PC-3 (cell line): Measurements from ENCODE around the gene SH3BGR. TPM values are rescaled to one million over a fixed set of nuclear protein-coding genes. Genes with fewer than 3 reads are reported as not detected.

Source experiments
- ATAC-seq: fragments of 200-7000 bp; cut with Tn5 transposase; 2 replicates; pipeline ENCODE4 v1.9.1; 2020; ENCODE audit warnings: mild to moderate bottlenecking, moderate library complexity
- BruUV-seq: library from RNA; stranded (reverse); fragments of 400-500 nt; replicated peaks from 2 replicates; lab custom pipeline; 2021; lab: Mats Ljungman, UMichigan
- CTCF ChIA-PET: fragments of 300-600 bp; sonication (Branson Sonifier 250); formaldehyde crosslinking; loops from one replicate; lab custom pipeline; 2022; ENCODE audit warnings: antibody characterized with exemption; lab: Charles Lee
- POLR2A ChIA-PET: fragments of 300-600 bp; sonication (Branson Sonifier 250); formaldehyde crosslinking; loops from one replicate; lab custom pipeline; 2022; ENCODE audit warnings: antibody characterized with exemption; ENCODE audit not compliant: unreplicated experiment; lab: Charles Lee
- DNase-seq: peaks from one replicate; pipeline ENCODE4 v3.0.0-alpha.2; 2015
- H2AFZ ChIP-seq: fragments of 300-600 bp; sonication (generic); 2 replicates; pipeline ENCODE4 v1.6.0; 2016; ENCODE audit warnings: antibody characterized with exemption, low read length
- H3F3A ChIP-seq: fragments of 300-600 bp; sonication (generic); one replicate; pipeline ENCODE4 v1.6.0; 2017; ENCODE audit warnings: antibody characterized with exemption, low read length, control low read depth, mild to moderate bottlenecking; ENCODE audit not compliant: unreplicated experiment
- H3K27ac ChIP-seq: fragments of 300-600 bp; sonication (generic); 2 replicates; pipeline ENCODE4 v1.5.1; 2016; ENCODE audit warnings: mild to moderate bottlenecking, low read length
- H3K27me3 ChIP-seq: fragments of 300-600 bp; sonication (generic); 2 replicates; pipeline ENCODE4 v1.6.1; 2016; ENCODE audit warnings: low read length, mixed read lengths
- H3K36me3 ChIP-seq: fragments of 300-600 bp; sonication (generic); 2 replicates; pipeline ENCODE4 v1.6.1; 2016; ENCODE audit warnings: low read depth, mixed run types, low read length, mixed read lengths
- H3K4me1 ChIP-seq: fragments of 300-600 bp; sonication (generic); 2 replicates; pipeline ENCODE4 v1.5.1; 2016; ENCODE audit warnings: low read length; ENCODE audit not compliant: insufficient read depth
- H3K4me2 ChIP-seq: fragments of 300-600 bp; sonication (generic); 2 replicates; pipeline ENCODE4 v1.6.0; 2016; ENCODE audit warnings: low read length
- H3K4me3 ChIP-seq: fragments of 300-600 bp; sonication (generic); 2 replicates; pipeline ENCODE4 v1.5.1; 2016; ENCODE audit warnings: mild to moderate bottlenecking, low read length, mixed read lengths
- H3K79me2 ChIP-seq: fragments of 300-600 bp; sonication (generic); 2 replicates; pipeline ENCODE4 v1.6.1; 2017; ENCODE audit warnings: low read length, mixed read lengths
- H3K9ac ChIP-seq: fragments of 300-600 bp; sonication (generic); 2 replicates; pipeline ENCODE4 v1.6.0; 2016; ENCODE audit warnings: mild to moderate bottlenecking, low read length
- H3K9me2 ChIP-seq: fragments of 300-600 bp; sonication (generic); replicated peaks from 2 replicates; pipeline ENCODE4 v1.6.1; 2016; ENCODE audit warnings: mixed run types, low read length, mixed read lengths
- H3K9me3 ChIP-seq: fragments of 300-600 bp; sonication (generic); 2 replicates; pipeline ENCODE4 v1.6.1; 2016; ENCODE audit warnings: low read length, mixed read lengths
- H4K20me1 ChIP-seq: fragments of 300-600 bp; sonication (generic); 2 replicates; pipeline ENCODE4 v1.6.1; 2016; ENCODE audit warnings: low read length, mixed read lengths
- EZH2 ChIP-seq: fragments of 300-600 bp; sonication (generic); IDR thresholded peaks from one replicate; pipeline ENCODE4 v1.6.1; 2017; ENCODE audit warnings: antibody characterized with exemption, mild to moderate bottlenecking, low read length; ENCODE audit not compliant: unreplicated experiment
- EZH2phosphoT487 ChIP-seq: fragments of 300-600 bp; sonication (generic); IDR thresholded peaks from 2 replicates; pipeline ENCODE4 v1.6.1; 2018; ENCODE audit warnings: mild to moderate bottlenecking, antibody characterized with exemption, low read length, borderline replicate concordance
- intact Hi-C: fragments of 100-400 bp; cut with micrococcal nuclease; formaldehyde crosslinking; loops from 2 replicates; pipeline ENCODE4 v1.9.0; 2023
- total RNA-seq: library from RNA; depleted of rRNA; stranded (reverse); fragments of >200 nt; gene quantifications from 2 replicates; pipeline ENCODE4 v1.2.3, GENCODE V29; 2014
- TF ChIP-seq, protein P1 (sequence below): fragments of 300-600 bp; sonication (generic); conservative IDR thresholded peaks from 2 replicates; pipeline ENCODE4 v1.5.1; 2017; ENCODE audit warnings: antibody characterized with exemption, low read depth, mild to moderate bottlenecking, low read length

The SH3BGR gene
- total RNA-seq, 1 experiment from 2014 or later = 1.3 TPM

DNA sequence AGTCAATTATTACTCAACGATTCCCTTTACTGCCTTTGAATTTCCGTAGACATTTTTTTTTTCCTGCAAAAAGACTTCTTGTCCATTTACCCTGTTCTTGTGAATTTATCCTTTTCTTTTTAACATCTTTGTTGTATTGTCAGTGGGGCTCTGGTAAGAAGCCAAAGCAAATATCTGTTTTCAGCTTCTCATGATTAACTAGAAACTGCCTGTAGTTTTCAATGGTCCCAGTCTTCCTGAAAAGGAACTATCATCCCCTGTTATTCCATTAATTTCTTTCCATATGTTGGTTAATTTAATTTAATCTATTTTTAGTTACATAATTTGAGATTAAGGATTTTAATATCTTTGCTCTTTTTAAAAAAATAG lies 28.0 kb downstream of the SH3BGR start:
- Histone ChIP-seq H3K4me1 (peaks cover 9% of the 10 kb centered on the region; the same call in 1 of the 2 replicates), H3K9me3 (no peaks in the 10 kb centered on the region), H3K36me3 (no peaks in the 10 kb centered on the region), H3K79me2 (no peaks in the 10 kb centered on the region), H4K20me1 (no peaks in the 10 kb centered on the region), H2AFZ (no peak overlapping the region), H3K27me3 (no peaks in the 10 kb centered on the region), H3K27ac (no peak overlapping the region), H3K9me2 (no peaks in the 10 kb centered on the region), H3K4me2 (no peak overlapping the region), H3K4me3 (no peak overlapping the region), H3K9ac (no peak overlapping the region), H3F3A (no peaks in the 10 kb centered on the region)
- ATAC-seq (no peak), DNase-seq (no peak)
- ChIA-PET CTCF (no interaction called here), POLR2A (no interaction called here)
- TF ChIP-seq, protein P1, sequence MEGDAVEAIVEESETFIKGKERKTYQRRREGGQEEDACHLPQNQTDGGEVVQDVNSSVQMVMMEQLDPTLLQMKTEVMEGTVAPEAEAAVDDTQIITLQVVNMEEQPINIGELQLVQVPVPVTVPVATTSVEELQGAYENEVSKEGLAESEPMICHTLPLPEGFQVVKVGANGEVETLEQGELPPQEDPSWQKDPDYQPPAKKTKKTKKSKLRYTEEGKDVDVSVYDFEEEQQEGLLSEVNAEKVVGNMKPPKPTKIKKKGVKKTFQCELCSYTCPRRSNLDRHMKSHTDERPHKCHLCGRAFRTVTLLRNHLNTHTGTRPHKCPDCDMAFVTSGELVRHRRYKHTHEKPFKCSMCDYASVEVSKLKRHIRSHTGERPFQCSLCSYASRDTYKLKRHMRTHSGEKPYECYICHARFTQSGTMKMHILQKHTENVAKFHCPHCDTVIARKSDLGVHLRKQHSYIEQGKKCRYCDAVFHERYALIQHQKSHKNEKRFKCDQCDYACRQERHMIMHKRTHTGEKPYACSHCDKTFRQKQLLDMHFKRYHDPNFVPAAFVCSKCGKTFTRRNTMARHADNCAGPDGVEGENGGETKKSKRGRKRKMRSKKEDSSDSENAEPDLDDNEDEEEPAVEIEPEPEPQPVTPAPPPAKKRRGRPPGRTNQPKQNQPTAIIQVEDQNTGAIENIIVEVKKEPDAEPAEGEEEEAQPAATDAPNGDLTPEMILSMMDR = no peak
- TF ChIP-seq EZH2 = no peak
- no peak for TF ChIP-seq EZH2phosphoT487
- intact Hi-C loops = no loop called here
- BruUV-seq = no TSS peak

DNA sequence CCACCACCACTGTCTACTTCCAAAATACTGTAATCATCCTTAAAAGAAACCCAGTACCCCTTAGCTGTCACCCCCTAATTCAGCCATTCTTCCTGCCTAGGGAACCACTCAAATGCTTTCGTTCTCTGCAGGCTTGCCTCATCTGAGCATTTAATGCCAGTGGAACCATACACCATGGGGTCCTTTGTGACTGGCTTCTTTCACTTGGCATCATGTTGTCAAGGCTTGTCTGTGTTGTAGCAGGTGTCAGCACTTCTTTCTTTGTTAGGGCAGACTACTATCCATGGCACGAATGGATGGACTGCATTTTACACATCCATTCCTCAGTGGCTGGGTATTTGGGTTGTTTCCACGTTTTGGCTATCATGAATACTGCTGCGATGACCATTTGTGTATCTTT lies 28.5 kb downstream of the SH3BGR start:
- H3K79me2 ChIP-seq = no peaks in the 10 kb centered on the region
- no peak overlapping the region for H2AFZ ChIP-seq
- H3K36me3 ChIP-seq = no peaks in the 10 kb centered on the region
- TF ChIP-seq, protein P1 = no peak
- TF ChIP-seq EZH2 (no peak), EZH2phosphoT487 (no peak)
- no peaks in the 10 kb centered on the region for H3K27me3 ChIP-seq
- no peak for ATAC-seq
- no peaks in the 10 kb centered on the region for H3F3A ChIP-seq
- no peaks in the 10 kb centered on the region for H4K20me1 ChIP-seq
- no peaks in the 10 kb centered on the region for H3K9me2 ChIP-seq
- no peak overlapping the region for H3K27ac ChIP-seq
- no peaks in the 10 kb centered on the region for H3K9me3 ChIP-seq
- DNase-seq = no peak
- POLR2A ChIA-PET = no interaction called here
- no peak overlapping the region for H3K4me2 ChIP-seq
- CTCF ChIA-PET = no interaction called here
- no TSS peak for BruUV-seq
- H3K4me1 ChIP-seq = peaks cover 9% of the 10 kb centered on the region; the same call in 1 of the 2 replicates
- intact Hi-C loops = no loop called here
- H3K9ac ChIP-seq = no peak overlapping the region
- H3K4me3 ChIP-seq = no peak overlapping the region

DNA sequence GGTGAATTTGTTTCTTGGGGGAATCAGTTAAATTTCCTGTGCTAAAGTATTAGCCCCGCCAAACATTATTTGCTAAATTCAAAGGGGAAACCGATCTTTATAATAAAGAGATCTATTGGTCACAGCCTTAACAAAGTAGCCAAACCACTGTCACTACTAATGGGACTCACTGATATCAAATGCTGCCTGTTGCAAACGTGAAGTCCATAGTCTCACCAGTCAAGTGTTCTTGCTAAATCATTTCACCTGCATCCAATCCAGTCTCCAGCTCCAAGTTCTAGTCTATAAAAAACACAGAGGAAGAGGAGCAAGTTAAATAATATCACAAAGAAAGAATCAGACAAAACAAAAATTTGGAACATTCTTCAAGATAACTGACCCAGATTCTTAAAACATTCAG lies 30.1 kb downstream of the SH3BGR start:
- no peaks in the 10 kb centered on the region for H4K20me1 ChIP-seq
- no peak for TF ChIP-seq EZH2phosphoT487
- TF ChIP-seq EZH2 = no peak
- TF ChIP-seq, protein P1 = no peak
- H3K4me1 ChIP-seq = peaks cover 9% of the 10 kb centered on the region; the same call in 1 of the 2 replicates
- no peaks in the 10 kb centered on the region for H3K79me2 ChIP-seq
- H3F3A ChIP-seq = no peaks in the 10 kb centered on the region
- H3K4me2 ChIP-seq = no peak overlapping the region
- H2AFZ ChIP-seq = no peak overlapping the region
- DNase-seq (no peak), ATAC-seq (no peak)
- no peaks in the 10 kb centered on the region for H3K9me2 ChIP-seq
- no peak overlapping the region for H3K27ac ChIP-seq
- no TSS peak for BruUV-seq
- CTCF ChIA-PET = no interaction called here
- no peak overlapping the region for H3K4me3 ChIP-seq
- intact Hi-C loops = no loop called here
- no peak overlapping the region for H3K9ac ChIP-seq
- H3K36me3 ChIP-seq = no peaks in the 10 kb centered on the region
- no peaks in the 10 kb centered on the region for H3K9me3 ChIP-seq
- POLR2A ChIA-PET = no interaction called here
- H3K27me3 ChIP-seq = no peaks in the 10 kb centered on the region
